Anterior cingulate cortex (tissue), 58 donors: ENCODE measurements around the gene PLA2G2D.

Source experiments
- DNase-seq, 58 donors: peaks; one replicate each; lab custom pipeline; 2025; lab: John Stamatoyannopoulos, UW

The PLA2G2D gene

GRCh38 chr1:20072771-20073170 is 46.6 kb downstream of the PLA2G2D start:
- no peak for DNase-seq

- no peak for DNase-seq
Measured at GRCh38 chr1:20071416-20071815, 47.9 kb downstream of the PLA2G2D start.

GRCh38 chr1:20070357-20070756 is 49.0 kb downstream of the PLA2G2D start:
- DNase-seq, result no peak

- peak in 43 of 58 donors; percentile 7 to 77 (median 36) for DNase-seq
Measured at GRCh38 chr1:20069874-20070273, 49.5 kb downstream of the PLA2G2D start, which contains the start of gene PLA2G5. Gene PLA2G5, plus strand, starts transcription at chr1:20070194. Its CDS starts 14,637 bp downstream, at chr1:20084831.

- DNase-seq, result no peak
Measured at GRCh38 chr1:20068722-20069121, 50.6 kb downstream of the PLA2G2D start.

GRCh38 chr1:20063861-20064292 is 55.5 kb downstream of the PLA2G2D start:
- DNase-seq, result no peak
